OCI-LY3 (cell line): Measurements from ENCODE around the gene FAAP100.

ENCODE experiments used
- H2AFZ ChIP-seq: fragments of 200-600, 300-600 bp; shearing (Covaris generic); 2 replicates; pipeline ENCODE4 v1.6.0; 2014; ENCODE audit warnings: antibody characterized with exemption, low read depth, low read length
- H3K27ac ChIP-seq: fragments of 200-600, 300-600 bp; sonication (generic); 2 replicates; pipeline ENCODE4 v1.5.1; 2014; ENCODE audit warnings: mild to moderate bottlenecking, low read length, moderate library complexity, mixed read lengths
- H3K27me3 ChIP-seq: fragments of 200-600, 300-600 bp; sonication (generic); 2 replicates; pipeline ENCODE4 v1.6.1; 2014; ENCODE audit warnings: low read depth, low read length, mixed read lengths
- H3K36me3 ChIP-seq: fragments of 200-600, 300-600 bp; sonication (generic); replicated peaks from 2 replicates; pipeline ENCODE3; 2014; ENCODE audit warnings: low read depth, low read length, mixed read lengths
- H3K4me1 ChIP-seq: fragments of 300-600, 200-600 bp; sonication (generic); 2 replicates; pipeline ENCODE4 v1.6.1; 2014; ENCODE audit warnings: low read length, mixed read lengths
- H3K4me2 ChIP-seq: fragments of 200-600, 300-600 bp; sonication (generic); 2 replicates; pipeline ENCODE4 v1.6.1; 2014; ENCODE audit warnings: low read length, mixed read lengths
- H3K4me3 ChIP-seq: fragments of 300-600, 200-600 bp; sonication (generic); 2 replicates; pipeline ENCODE4 v1.5.1; 2014; ENCODE audit warnings: antibody characterized with exemption, mild to moderate bottlenecking, low read length, moderate library complexity
- H3K79me2 ChIP-seq: fragments of 300-600, 200-600 bp; shearing (Covaris generic); 2 replicates; pipeline ENCODE4 v1.6.1; 2014; ENCODE audit warnings: mild to moderate bottlenecking, low read length, mixed read lengths
- H3K9ac ChIP-seq: fragments of 300-600, 200-600 bp; shearing (Covaris generic); 2 replicates; pipeline ENCODE4 v1.6.0; 2014; ENCODE audit warnings: mild to moderate bottlenecking, low read length, moderate library complexity
- H3K9me3 ChIP-seq: fragments of 200-600, 300-600 bp; shearing (Covaris generic); 2 replicates; pipeline ENCODE4 v1.6.1; 2014; ENCODE audit warnings: low read length, mixed read lengths; ENCODE audit not compliant: insufficient read depth
- H4K20me1 ChIP-seq: fragments of 200-600, 300-600 bp; sonication (generic); 2 replicates; pipeline ENCODE4 v1.6.1; 2016; ENCODE audit warnings: low read length, mixed read lengths; ENCODE audit not compliant: insufficient read depth
- CTCF ChIP-seq: fragments of 200-600, 300-600 bp; sonication (generic); IDR thresholded peaks from 2 replicates; pipeline ENCODE4 v1.5.1; 2014; ENCODE audit warnings: antibody characterized with exemption, low read length, low read depth
- EZH2phosphoT487 ChIP-seq: fragments of 200-600 bp; shearing (Covaris generic); IDR thresholded peaks from 2 replicates; pipeline ENCODE4 v1.6.1; 2018; ENCODE audit warnings: antibody characterized with exemption, mixed run types, low read depth

FAAP100 gene

GRCh38 chr17:81563861-81564586 lies 11.9 kb upstream of the FAAP100 start:
- no peaks in the 10 kb centered on the region for H3K79me2 ChIP-seq
- no peak overlapping the region for H3K4me2 ChIP-seq

GRCh38 chr17:81561494-81561885 lies 9.3 kb upstream of the FAAP100 start:
- TF ChIP-seq EZH2phosphoT487 (no peak), CTCF (no peak)
- Histone ChIP-seq H3K27ac (peak overlapping the region; percentile 43), H3K9me3 (no peaks in the 10 kb centered on the region), H2AFZ (no peak overlapping the region), H4K20me1 (no peaks in the 10 kb centered on the region), H3K4me1 (peaks cover 14% of the 10 kb centered on the region), H3K4me3 (no peak overlapping the region), H3K4me2 (peak overlapping the region; percentile 33), H3K27me3 (no peaks in the 10 kb centered on the region), H3K79me2 (no peaks in the 10 kb centered on the region), H3K36me3 (peaks cover 30% of the 10 kb centered on the region), H3K9ac (no peak overlapping the region)

More at GRCh38 chr17:81563861-81564586, 11.9 kb upstream of the FAAP100 start:
- Histone ChIP-seq H3K36me3 (peaks cover 39% of the 10 kb centered on the region), H3K4me1 (peaks cover 14% of the 10 kb centered on the region), H3K27ac (no peak overlapping the region), H4K20me1 (no peaks in the 10 kb centered on the region), H3K27me3 (no peaks in the 10 kb centered on the region), H3K9ac (no peak overlapping the region), H2AFZ (no peak overlapping the region), H3K9me3 (no peaks in the 10 kb centered on the region), H3K4me3 (no peak overlapping the region)
- TF ChIP-seq CTCF (no peak), EZH2phosphoT487 (no peak)

GRCh38 chr17:81558941-81559806 lies 7.0 kb upstream of the FAAP100 start:
- Histone ChIP-seq H3K9me3 (no peaks in the 10 kb centered on the region), H2AFZ (no peak overlapping the region), H3K27ac (no peak overlapping the region), H3K4me3 (no peak overlapping the region), H4K20me1 (no peaks in the 10 kb centered on the region), H3K4me1 (peaks cover 14% of the 10 kb centered on the region), H3K4me2 (no peak overlapping the region), H3K79me2 (no peaks in the 10 kb centered on the region), H3K36me3 (peaks cover 18% of the 10 kb centered on the region), H3K9ac (no peak overlapping the region), H3K27me3 (no peaks in the 10 kb centered on the region)
- TF ChIP-seq EZH2phosphoT487 (no peak), CTCF (no peak)

GRCh38 chr17:81558115-81558468 lies 5.9 kb upstream of the FAAP100 start:
- Histone ChIP-seq H3K79me2 (no peaks in the 10 kb centered on the region), H3K4me2 (no peak overlapping the region), H3K4me1 (peaks cover 22% of the 10 kb centered on the region), H3K9me3 (no peaks in the 10 kb centered on the region), H3K36me3 (peaks cover 18% of the 10 kb centered on the region), H4K20me1 (no peaks in the 10 kb centered on the region), H2AFZ (no peak overlapping the region), H3K4me3 (no peak overlapping the region), H3K9ac (no peak overlapping the region), H3K27ac (no peak overlapping the region), H3K27me3 (no peaks in the 10 kb centered on the region)
- TF ChIP-seq CTCF (no peak), EZH2phosphoT487 (no peak)
